ENCODE data around the gene GUCD1. TPM values are rescaled to one million over a fixed set of nuclear protein-coding genes. Genes with fewer than 3 reads are reported as not detected.

GUCD1 gene
- total and polyA plus RNA-seq, 2 of the 13 experiments (the other 11 are each of a cell fraction or from before 2014, with no cell fraction given), result 128 to 245 TPM

GRCh38 chr22:24601217-24602104, 46.5 kb upstream of the GUCD1 start:
- peak overlapping the region; percentile 63 for H3K9ac ChIP-seq (ENCODE audit: insufficient read depth, low read depth, low read length)
- H3K4me2 ChIP-seq (ENCODE audit: low read depth, low read length), result peak overlapping the region; percentile 78
- intact Hi-C loops (cut with micrococcal nuclease; ENCODE audit: unreplicated experiment) (loop anchor here (2.0 kb wide), 1 partner anchor 51 kb away; no protein-coding TSS in a partner anchor), in situ Hi-C loops (cut with HindIII; ENCODE audit: extremely low pct_ligation_motif_present, low pct_unique_long_range_greater_than_20kb) (no loop called here)
- no peaks in the 10 kb centered on the region for H3K27me3 ChIP-seq (ENCODE audit: control insufficient read depth in 1 of 2, insufficient read depth in 2 of 2, low read length in 2 of 2)
- no peaks in the 10 kb centered on the region for H3K79me2 ChIP-seq (ENCODE audit: insufficient read depth, low read length)
- 3% methylated on average over 3 of the region's 12 CpGs for WGBS (ENCODE audit: low lambda C conversion rate)
- H3K9me3 ChIP-seq (ENCODE audit: low read length), result no peaks in the 10 kb centered on the region
- ATAC-seq, result peak; percentile 61
- H3K27ac ChIP-seq (ENCODE audit: extremely low read length, insufficient read depth, low read length), result peak overlapping the region; percentile 82
- H3K36me3 ChIP-seq (replicated peaks in 1 of 2; ENCODE audit: control insufficient read depth in 1 of 2, insufficient read depth in 2 of 2, low read length in 2 of 2), result no peaks in the 10 kb centered on the region
- DNase-seq (ENCODE audit: low spot score), result peak; percentile 66
- POLR2A ChIA-PET, result interaction anchor here (0.7 to 4.1 kb wide), 8 partner anchors 8 to 95 kb away, joined by 3 to 76 read pairs (median 14); partner anchors contain the start of genes GUCD1 and LRRC75B
- peak; percentile 92 for FAIRE-seq
- CTCF ChIA-PET (ENCODE audit: low intra/inter-chr PET ratio, low total read pairs), result no interaction called here
- H3K4me3 ChIP-seq (replicated peaks in 1 of 3; ENCODE audit: insufficient read depth in 1 of 3, low read depth in 2 of 3, low read length in 3 of 3), result peak overlapping the region in 2 of 3 experiments; percentile 68 to 80; a peak in 4 of 6 replicates
- no peaks in the 10 kb centered on the region for H4K20me1 ChIP-seq (ENCODE audit: insufficient read depth, low read length)
- H2AFZ ChIP-seq (ENCODE audit: low read length), result no peak overlapping the region
- BruUV-seq (replicated peaks), result TSS peak; percentile 36
- H3K4me1 ChIP-seq (ENCODE audit: insufficient read depth, low read length), result peaks cover 40% of the 10 kb centered on the region
- TF ChIP-seq HES4 (CRISPR knock-in tag; IDR thresholded peaks at IDR 0.05; ENCODE audit: borderline replicate concordance), result no peak
- TF ChIP-seq LBX2 (CRISPR knock-in tag; IDR thresholded peaks at IDR 0.05; ENCODE audit: borderline replicate concordance), result no peak
- no peak for TF ChIP-seq ZNF431 (CRISPR knock-in tag; IDR thresholded peaks at IDR 0.05; ENCODE audit: borderline replicate concordance, low read depth)
- TF ChIP-seq JUN (CRISPR knock-in tag; IDR thresholded peaks at IDR 0.05), result no peak
- TF ChIP-seq HMGA1 (CRISPR knock-in tag; conservative IDR thresholded peaks at IDR 0.05), result no peak
- no peak for TF ChIP-seq SNAPC5 (CRISPR knock-in tag; IDR thresholded peaks at IDR 0.05; ENCODE audit: borderline replicate concordance)
- TF ChIP-seq BRF2 (CRISPR knock-in tag; IDR thresholded peaks at IDR 0.05), result no peak
- TF ChIP-seq ZNF75D (CRISPR knock-in tag; IDR thresholded peaks at IDR 0.05; ENCODE audit: borderline replicate concordance), result no peak
- peak; percentile 67 for TF ChIP-seq HNF4A (CRISPR knock-in tag; IDR thresholded peaks at IDR 0.05)
- no peak for TF ChIP-seq MYC (CRISPR knock-in tag; IDR thresholded peaks at IDR 0.05; ENCODE audit: borderline replicate concordance)
- TF ChIP-seq THAP11 (CRISPR knock-in tag; IDR thresholded peaks at IDR 0.05), result peak; percentile 41; the same call in 1 of the 2 replicates
- TF ChIP-seq MLXIP (CRISPR knock-in tag; IDR thresholded peaks at IDR 0.05; ENCODE audit: borderline replicate concordance), result no peak
- TF ChIP-seq ZMAT3 (CRISPR knock-in tag; conservative IDR thresholded peaks at IDR 0.05), result no peak
- peak; percentile 85 for TF ChIP-seq DRAP1 (CRISPR knock-in tag; IDR thresholded peaks at IDR 0.05)
- peak; percentile 78; the same call in 1 of the 2 replicates for TF ChIP-seq ZNF350 (CRISPR knock-in tag; IDR thresholded peaks at IDR 0.05; ENCODE audit: borderline replicate concordance, low read depth)
- no peak for TF ChIP-seq CERS6 (CRISPR knock-in tag; IDR thresholded peaks at IDR 0.05)
